ENCODE measurements around the gene AMIGO1.

AMIGO1 gene

DNA sequence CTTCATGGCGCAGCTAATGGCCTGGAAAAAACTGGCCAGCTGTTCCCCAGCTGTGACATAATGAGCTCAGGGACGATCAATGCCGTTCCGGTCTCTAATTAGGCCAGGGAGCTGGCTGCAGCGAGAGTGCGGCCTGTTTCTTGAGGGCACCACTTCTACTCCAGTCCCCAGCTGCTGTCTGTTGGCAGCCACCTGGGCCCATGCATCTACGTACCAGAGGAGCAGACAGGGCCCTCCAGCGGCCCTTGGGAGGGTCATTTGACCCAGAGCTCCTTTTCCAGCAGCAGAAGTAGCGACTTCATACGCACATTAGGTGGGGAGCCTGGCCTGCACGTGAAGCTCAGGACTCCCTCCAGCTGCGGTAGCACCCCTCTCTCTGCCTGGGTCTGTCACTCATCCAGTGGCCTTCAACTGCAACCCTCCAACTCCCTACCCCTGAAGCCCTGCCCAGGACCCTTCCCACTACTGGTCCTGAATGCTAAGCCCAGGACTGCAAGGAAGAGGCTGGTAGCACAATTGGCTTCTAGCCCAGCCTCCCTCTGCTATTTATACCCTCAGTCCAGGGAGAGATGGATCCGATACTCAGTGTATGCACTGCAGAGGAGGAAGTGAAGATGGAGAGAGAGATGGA lies 21.0 kb upstream of the AMIGO1 start:
- TF ChIP-seq CREB1 (IDR thresholded peaks at IDR 0.05; ENCODE audit: low read depth) (no peak), CEBPB (IDR thresholded peaks at IDR 0.05) (no peak), FOXM1 (IDR thresholded peaks at IDR 0.05; ENCODE audit: borderline replicate concordance, low read depth) (no peak), TCF12 (IDR thresholded peaks at IDR 0.05; ENCODE audit: low read depth) (no peak)
- TF ChIP-seq, protein P1, sequence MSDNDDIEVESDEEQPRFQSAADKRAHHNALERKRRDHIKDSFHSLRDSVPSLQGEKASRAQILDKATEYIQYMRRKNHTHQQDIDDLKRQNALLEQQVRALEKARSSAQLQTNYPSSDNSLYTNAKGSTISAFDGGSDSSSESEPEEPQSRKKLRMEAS (IDR thresholded peaks at IDR 0.05) = no peak
- TF ChIP-seq, protein P2, sequence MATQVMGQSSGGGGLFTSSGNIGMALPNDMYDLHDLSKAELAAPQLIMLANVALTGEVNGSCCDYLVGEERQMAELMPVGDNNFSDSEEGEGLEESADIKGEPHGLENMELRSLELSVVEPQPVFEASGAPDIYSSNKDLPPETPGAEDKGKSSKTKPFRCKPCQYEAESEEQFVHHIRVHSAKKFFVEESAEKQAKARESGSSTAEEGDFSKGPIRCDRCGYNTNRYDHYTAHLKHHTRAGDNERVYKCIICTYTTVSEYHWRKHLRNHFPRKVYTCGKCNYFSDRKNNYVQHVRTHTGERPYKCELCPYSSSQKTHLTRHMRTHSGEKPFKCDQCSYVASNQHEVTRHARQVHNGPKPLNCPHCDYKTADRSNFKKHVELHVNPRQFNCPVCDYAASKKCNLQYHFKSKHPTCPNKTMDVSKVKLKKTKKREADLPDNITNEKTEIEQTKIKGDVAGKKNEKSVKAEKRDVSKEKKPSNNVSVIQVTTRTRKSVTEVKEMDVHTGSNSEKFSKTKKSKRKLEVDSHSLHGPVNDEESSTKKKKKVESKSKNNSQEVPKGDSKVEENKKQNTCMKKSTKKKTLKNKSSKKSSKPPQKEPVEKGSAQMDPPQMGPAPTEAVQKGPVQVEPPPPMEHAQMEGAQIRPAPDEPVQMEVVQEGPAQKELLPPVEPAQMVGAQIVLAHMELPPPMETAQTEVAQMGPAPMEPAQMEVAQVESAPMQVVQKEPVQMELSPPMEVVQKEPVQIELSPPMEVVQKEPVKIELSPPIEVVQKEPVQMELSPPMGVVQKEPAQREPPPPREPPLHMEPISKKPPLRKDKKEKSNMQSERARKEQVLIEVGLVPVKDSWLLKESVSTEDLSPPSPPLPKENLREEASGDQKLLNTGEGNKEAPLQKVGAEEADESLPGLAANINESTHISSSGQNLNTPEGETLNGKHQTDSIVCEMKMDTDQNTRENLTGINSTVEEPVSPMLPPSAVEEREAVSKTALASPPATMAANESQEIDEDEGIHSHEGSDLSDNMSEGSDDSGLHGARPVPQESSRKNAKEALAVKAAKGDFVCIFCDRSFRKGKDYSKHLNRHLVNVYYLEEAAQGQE (IDR thresholded peaks at IDR 0.05; ENCODE audit: low read depth) = no peak

DNA sequence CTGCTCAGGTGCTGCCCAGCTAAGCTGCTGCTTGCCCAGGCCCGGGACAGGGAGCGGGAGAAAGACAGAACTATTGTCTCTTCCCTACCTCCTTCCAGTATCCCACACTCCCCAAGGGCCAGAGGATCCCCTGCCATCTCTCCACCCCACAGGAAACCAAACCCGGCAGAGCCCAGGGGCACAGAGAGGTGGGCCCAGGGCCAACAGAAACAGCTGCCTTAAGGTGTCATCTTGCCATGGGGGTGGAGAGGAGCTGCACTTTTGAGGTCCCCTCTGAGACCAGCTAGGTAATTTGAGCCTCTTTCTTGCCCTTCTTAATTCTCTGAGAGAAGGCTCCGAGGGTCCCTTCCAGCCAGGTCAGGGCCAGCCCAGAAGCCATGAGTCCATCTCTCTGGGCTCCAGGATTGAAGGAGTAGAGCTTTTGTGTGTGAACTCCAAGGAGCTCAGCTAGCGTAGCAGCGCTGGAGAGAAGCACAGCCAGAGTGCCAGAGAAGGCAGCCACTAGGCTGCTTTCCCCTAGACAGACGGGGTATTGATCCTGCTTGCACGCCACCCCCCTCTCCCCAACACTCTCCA lies 20.4 kb upstream of the AMIGO1 start:
- TF ChIP-seq ZBTB7A (IDR thresholded peaks at IDR 0.05; ENCODE audit: low read depth) (no peak), NFIC (IDR thresholded peaks at IDR 0.05) (peak; percentile 30; the same call in 1 of the 2 replicates)

DNA sequence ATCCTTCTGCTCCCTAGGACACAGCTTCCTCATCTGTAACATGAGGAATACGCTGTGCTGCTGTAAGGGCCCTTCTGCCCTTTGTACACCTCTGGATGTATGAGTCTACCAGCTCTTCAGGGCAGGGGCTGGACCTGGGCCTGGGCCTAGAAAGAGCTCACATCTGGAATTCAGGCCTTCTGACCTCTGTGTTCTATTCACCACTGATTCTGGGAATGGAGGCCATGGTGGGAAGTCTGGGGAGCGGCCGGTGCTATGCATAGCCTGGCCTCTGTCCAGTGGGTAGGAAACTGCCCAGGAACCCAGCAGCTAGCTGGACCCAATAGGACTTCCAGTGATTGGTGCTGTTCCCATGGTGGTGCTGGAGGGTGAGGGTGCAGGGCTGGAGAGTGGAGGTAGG lies 19.2 kb upstream of the AMIGO1 start:
- TF ChIP-seq TCF12 (IDR thresholded peaks at IDR 0.05; ENCODE audit: low read depth) = no peak
- TF ChIP-seq CEBPB (IDR thresholded peaks at IDR 0.05) = no peak
- TF ChIP-seq FOXM1 (IDR thresholded peaks at IDR 0.05; ENCODE audit: borderline replicate concordance, low read depth) = no peak
- no peak for TF ChIP-seq CREB1 (IDR thresholded peaks at IDR 0.05; ENCODE audit: low read depth)
- TF ChIP-seq TEAD4 (IDR thresholded peaks at IDR 0.05) = no peak
- no peak for TF ChIP-seq ZBTB7A (IDR thresholded peaks at IDR 0.05; ENCODE audit: low read depth)
- no peak for TF ChIP-seq TAF1 (IDR thresholded peaks at IDR 0.05; ENCODE audit: low read depth)
- no peak for TF ChIP-seq EGR1 (IDR thresholded peaks at IDR 0.05)
- TF ChIP-seq, protein P3, sequence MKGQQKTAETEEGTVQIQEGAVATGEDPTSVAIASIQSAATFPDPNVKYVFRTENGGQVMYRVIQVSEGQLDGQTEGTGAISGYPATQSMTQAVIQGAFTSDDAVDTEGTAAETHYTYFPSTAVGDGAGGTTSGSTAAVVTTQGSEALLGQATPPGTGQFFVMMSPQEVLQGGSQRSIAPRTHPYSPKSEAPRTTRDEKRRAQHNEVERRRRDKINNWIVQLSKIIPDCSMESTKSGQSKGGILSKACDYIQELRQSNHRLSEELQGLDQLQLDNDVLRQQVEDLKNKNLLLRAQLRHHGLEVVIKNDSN (IDR thresholded peaks at IDR 0.05) = no peak
- no peak for TF ChIP-seq RAD21 (IDR thresholded peaks at IDR 0.05; ENCODE audit: low read depth)
- no peak for TF ChIP-seq EP300 (IDR thresholded peaks at IDR 0.05; ENCODE audit: borderline replicate concordance)
- no peak for TF ChIP-seq YY1 (IDR thresholded peaks at IDR 0.05; ENCODE audit: low read depth)
- TF ChIP-seq, protein P1 (IDR thresholded peaks at IDR 0.05) = no peak
- TF ChIP-seq, protein P2 (IDR thresholded peaks at IDR 0.05; ENCODE audit: low read depth) = no peak
- no peak for TF ChIP-seq NFIC (IDR thresholded peaks at IDR 0.05)

DNA sequence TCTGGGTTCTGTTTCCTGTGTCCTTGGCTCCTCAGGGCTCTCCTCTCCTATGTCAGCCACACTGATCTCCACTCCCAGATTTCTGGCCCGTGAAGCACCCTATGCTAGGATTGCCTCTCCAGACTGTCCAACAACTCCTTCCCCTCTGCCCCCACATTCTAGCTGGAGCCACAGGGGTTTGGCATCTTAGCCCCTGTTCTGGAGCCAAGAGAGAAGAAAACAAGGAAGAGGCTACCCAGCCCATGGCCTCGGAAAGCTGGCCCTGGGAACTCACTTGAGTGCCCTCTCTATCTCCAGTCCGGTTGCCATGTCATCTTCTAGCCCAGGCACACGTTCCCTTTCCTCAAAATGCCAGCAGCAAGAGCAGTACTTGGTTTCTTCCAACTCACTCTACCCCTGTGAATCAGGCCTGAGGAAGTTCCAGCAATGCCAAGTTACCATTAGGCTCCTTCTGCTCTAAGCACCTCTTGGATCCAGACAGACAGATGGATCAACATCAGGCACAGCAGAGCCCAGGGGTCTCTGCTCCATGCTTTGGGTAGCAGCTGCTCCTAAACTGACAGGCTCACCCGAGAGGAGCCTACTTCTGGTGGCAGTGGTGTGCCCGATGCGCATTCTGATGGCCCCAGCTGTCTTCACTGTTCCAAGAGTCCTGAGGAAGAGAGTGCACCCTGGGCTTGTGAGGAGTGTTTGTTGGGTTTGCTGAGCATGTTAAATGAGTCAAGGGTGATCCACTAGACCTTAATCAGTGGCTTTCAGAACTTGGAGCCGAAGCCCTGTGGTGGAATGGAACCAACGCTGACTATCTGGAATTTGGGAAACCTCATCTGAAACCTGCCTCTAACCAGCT lies 18.5 kb upstream of the AMIGO1 start:
- no peak for TF ChIP-seq YY1 (IDR thresholded peaks at IDR 0.05; ENCODE audit: low read depth)
- no peak for TF ChIP-seq FOXM1 (IDR thresholded peaks at IDR 0.05; ENCODE audit: borderline replicate concordance, low read depth)
- no peak for TF ChIP-seq TAF1 (IDR thresholded peaks at IDR 0.05; ENCODE audit: low read depth)
- no peak for TF ChIP-seq TEAD4 (IDR thresholded peaks at IDR 0.05)
- no peak for TF ChIP-seq CEBPB (IDR thresholded peaks at IDR 0.05)
- TF ChIP-seq, protein P2 (IDR thresholded peaks at IDR 0.05; ENCODE audit: low read depth) = no peak
- TF ChIP-seq RAD21 (IDR thresholded peaks at IDR 0.05; ENCODE audit: low read depth) = no peak
- no peak for TF ChIP-seq CREB1 (IDR thresholded peaks at IDR 0.05; ENCODE audit: low read depth)
- TF ChIP-seq ZBTB7A (IDR thresholded peaks at IDR 0.05; ENCODE audit: low read depth) = no peak
- no peak for TF ChIP-seq EGR1 (IDR thresholded peaks at IDR 0.05)
- no peak for TF ChIP-seq EP300 (IDR thresholded peaks at IDR 0.05; ENCODE audit: borderline replicate concordance)
- TF ChIP-seq NFIC (IDR thresholded peaks at IDR 0.05) = no peak
- TF ChIP-seq, protein P1 (IDR thresholded peaks at IDR 0.05) = no peak
- TF ChIP-seq, protein P3 (IDR thresholded peaks at IDR 0.05) = no peak
- no peak for TF ChIP-seq TCF12 (IDR thresholded peaks at IDR 0.05; ENCODE audit: low read depth)

Data from Ishikawa (cell line).